ENCODE results near the gene GLP1R. TPM values are rescaled to one million over a fixed set of nuclear protein-coding genes. Genes with fewer than 3 reads are reported as not detected.

The GLP1R gene
- total and polyA plus RNA-seq, 2 of the 4 experiments (the other 2 are of a cell fraction), result not detected

- Histone ChIP-seq H2AFZ (replicated peaks; ENCODE audit: low read length, poor library complexity) (no peak overlapping the region), H2BK20ac (ENCODE audit: low read depth, low read length) (no peak overlapping the region), H4K5ac (ENCODE audit: low read depth, low read length) (no peak overlapping the region), H3K56ac (ENCODE audit: extremely low read depth, insufficient read depth, low read length) (no peak overlapping the region), H3K23ac (ENCODE audit: low read depth, low read length) (no peak overlapping the region), H3K9me3 (ENCODE audit: control insufficient read depth, insufficient read depth, low read length) (no peaks in the 10 kb centered on the region), H3K18ac (ENCODE audit: low read depth, low read length) (no peak overlapping the region), H3K9me1 (ENCODE audit: insufficient read depth, low read length) (no peaks in the 10 kb centered on the region), H3K14ac (replicated peaks; ENCODE audit: low read depth, low read length) (no peak overlapping the region), H4K20me1 (ENCODE audit: insufficient read depth, low read length) (no peaks in the 10 kb centered on the region), H3K79me1 (ENCODE audit: low read depth in 1 of 2, low read length in 2 of 2) (no peaks in the 10 kb centered on the region), H3K4ac (ENCODE audit: low read depth, low read length) (no peak overlapping the region), H2BK5ac (ENCODE audit: low read depth, low read length, poor library complexity, severe bottlenecking) (no peak overlapping the region), H2BK120ac (ENCODE audit: low read depth, low read length) (no peak overlapping the region), H3K36me3 (ENCODE audit: control insufficient read depth, insufficient read depth, low read length) (no peaks in the 10 kb centered on the region), H2AK9ac (replicated peaks; ENCODE audit: low read depth, low read length, poor library complexity) (no peak overlapping the region), H3K27ac (ENCODE audit: insufficient read depth, low read length) (no peak overlapping the region), H2BK15ac (ENCODE audit: low read depth, low read length) (no peak overlapping the region), H3K4me1 (ENCODE audit: control insufficient read depth, insufficient read depth, low read length) (no peaks in the 10 kb centered on the region), H2AK5ac (ENCODE audit: low read depth, low read length) (no peak overlapping the region), H3K4me3 (ENCODE audit: insufficient read depth, low read depth, low read length) (no peak overlapping the region), H4K8ac (ENCODE audit: low read depth in 2 of 2, low read length in 2 of 2) (no peak overlapping the region), H3K9ac (ENCODE audit: low read depth, low read length) (no peak overlapping the region), H4K91ac (ENCODE audit: insufficient read depth, low read depth, low read length) (no peak overlapping the region), H3K4me2 (ENCODE audit: low read depth, low read length) (no peak overlapping the region), H3K27me3 (ENCODE audit: control insufficient read depth, insufficient read depth, low read length) (no peaks in the 10 kb centered on the region)
- ATAC-seq (ENCODE audit: low read depth), result no peak
- ChIA-PET CTCF (no interaction called here), POLR2A (ENCODE audit: unreplicated experiment) (interaction anchor here (0.6 kb wide), 1 partner anchor 73 kb away, joined by 3 read pairs; no protein-coding TSS in a partner anchor)
- TF ChIP-seq RFX5 (IDR thresholded peaks at IDR 0.05; ENCODE audit: low read depth, low read length) (no peak), CTCF (conservative IDR thresholded peaks at IDR 0.05; ENCODE audit: low read depth, low read length) (no peak), CEBPB (IDR thresholded peaks at IDR 0.05; ENCODE audit: low read depth, low read length) (no peak), RAD21 (IDR thresholded peaks at IDR 0.05; ENCODE audit: low read length) (no peak), POLR2A (IDR thresholded peaks at IDR 0.05; ENCODE audit: low read depth, low read length) (no peak), RCOR1 (IDR thresholded peaks at IDR 0.05; ENCODE audit: insufficient replicate concordance, low read length) (no peak), SMC3 (IDR thresholded peaks at IDR 0.05; ENCODE audit: low read depth, low read length) (no peak), FOS (IDR thresholded peaks at IDR 0.05; ENCODE audit: low read depth, low read length) (no peak), CHD1 (IDR thresholded peaks at IDR 0.05; ENCODE audit: low read depth, low read length) (no peak)
- no CpG with 5 or more reads among the region's 1 CpG for WGBS, 2 experiments (ENCODE audit: extremely low coverage in 2 of 2, insufficient read length in 1 of 2)
- no peak for DNase-seq
- dilution Hi-C loops (cut with HindIII; ENCODE audit: low sequenced_read_pairs, unreplicated experiment), result no loop called here
- BruUV-seq (replicated peaks), result no TSS peak
- intact Hi-C loops (cut with micrococcal nuclease), result no loop called here
- in situ Hi-C loops (cut with MboI; ENCODE audit: low sequenced_read_pairs), result no loop called here
These were observed 26.8 kb upstream of the GLP1R start for GRCh38 chr6:39021779-39022178.
